ENCODE results near the gene SLC39A6.

SLC39A6 gene

GRCh38 chr18:36114738-36115137 is 14.4 kb downstream of the SLC39A6 start:
- no peak for TF ChIP-seq CTCF (IDR thresholded peaks at IDR 0.05; ENCODE audit: insufficient read depth, low read depth, low read length, missing control alignments)
- H3K4me3 ChIP-seq (ENCODE audit: low read depth, low read length) = no peak overlapping the region
- DNase-seq (ENCODE audit: low read depth) = no peak

- no peak for DNase-seq (ENCODE audit: low read depth)
- TF ChIP-seq CTCF (IDR thresholded peaks at IDR 0.05; ENCODE audit: insufficient read depth, low read depth, low read length, missing control alignments) = no peak
- no peak overlapping the region for H3K4me3 ChIP-seq (ENCODE audit: low read depth, low read length)
These were observed 14.9 kb downstream of the SLC39A6 start for GRCh38 chr18:36114251-36114650.

- no peak for DNase-seq (ENCODE audit: low read depth)
- TF ChIP-seq CTCF (IDR thresholded peaks at IDR 0.05; ENCODE audit: insufficient read depth, low read depth, low read length, missing control alignments) = no peak
- H3K4me3 ChIP-seq (ENCODE audit: low read depth, low read length) = no peak overlapping the region
These were observed 16.8 kb downstream of the SLC39A6 start for GRCh38 chr18:36112302-36112701.

- no peak for DNase-seq (ENCODE audit: low read depth)
- TF ChIP-seq CTCF (IDR thresholded peaks at IDR 0.05; ENCODE audit: insufficient read depth, low read depth, low read length, missing control alignments) = no peak
- H3K4me3 ChIP-seq (ENCODE audit: low read depth, low read length) = no peak overlapping the region
These were observed 19.4 kb downstream of the SLC39A6 start for GRCh38 chr18:36109737-36110136.

- no peak for TF ChIP-seq CTCF (IDR thresholded peaks at IDR 0.05; ENCODE audit: insufficient read depth, low read depth, low read length, missing control alignments)
- no peak for DNase-seq (ENCODE audit: low read depth)
- H3K4me3 ChIP-seq (ENCODE audit: low read depth, low read length) = no peak overlapping the region
These were observed 20.5 kb downstream of the SLC39A6 start for GRCh38 chr18:36108601-36109000.

- H3K4me3 ChIP-seq (ENCODE audit: low read depth, low read length) = no peak overlapping the region
- no peak for TF ChIP-seq CTCF (IDR thresholded peaks at IDR 0.05; ENCODE audit: insufficient read depth, low read depth, low read length, missing control alignments)
- no peak for DNase-seq (ENCODE audit: low read depth)
These were observed 20.9 kb downstream of the SLC39A6 start for GRCh38 chr18:36108196-36108595.

GRCh38 chr18:36107477-36107876 is 21.7 kb downstream of the SLC39A6 start:
- no peak for TF ChIP-seq CTCF (IDR thresholded peaks at IDR 0.05; ENCODE audit: insufficient read depth, low read depth, low read length, missing control alignments)
- DNase-seq (ENCODE audit: low read depth) = no peak
- H3K4me3 ChIP-seq (ENCODE audit: low read depth, low read length) = no peak overlapping the region
